GM23338 (cell line): Measurements from ENCODE around the gene VENTX. TPM values are rescaled to one million over a fixed set of nuclear protein-coding genes. Genes with fewer than 3 reads are reported as not detected.

ENCODE experiments used
- CREB1 ChIP-seq: fragments of 250-450 bp; sonication (Bioruptor Pico); IDR thresholded peaks from 2 replicates; pipeline ENCODE4 v1.5.0; 2020; ENCODE audit warnings: low read depth, mild to moderate bottlenecking, moderate library complexity
- EZH2phosphoT487 ChIP-seq: fragments of 200-600 bp; sonication (generic); IDR thresholded peaks from one replicate; pipeline ENCODE4 v1.8.1; 2018; ENCODE audit warnings: antibody characterized with exemption; ENCODE audit not compliant: unreplicated experiment
- POLR2AphosphoS5 ChIP-seq: IDR thresholded peaks from 2 replicates; pipeline ENCODE4 v1.6.1; 2016; ENCODE audit warnings: antibody characterized with exemption, low read depth
- STAT1 ChIP-seq: IDR thresholded peaks from one replicate; pipeline ENCODE4 v1.6.1; 2016; ENCODE audit warnings: antibody characterized with exemption; ENCODE audit not compliant: unreplicated experiment
- ZNF114 ChIP-seq: fragments of 250-450 bp; sonication (Bioruptor Pico); IDR thresholded peaks from 2 replicates; pipeline ENCODE4 v1.5.0; 2020; ENCODE audit warnings: mild to moderate bottlenecking, moderate library complexity
- ZNF331 ChIP-seq: fragments of 250-450 bp; sonication (Bioruptor Pico); IDR thresholded peaks from 2 replicates; pipeline ENCODE4 v1.5.0; 2020; ENCODE audit warnings: low read depth, mild to moderate bottlenecking, moderate library complexity
- polyA plus RNA-seq: library from polyadenylated mRNA; unstranded; fragments of >200 nt; fragmentation: Nextera tagmentation; extraction: Ambion mirVana; gene quantifications from 2 replicates; pipeline ENCODE4 v1.2.1, GENCODE V29; 2016
- total RNA-seq: library from RNA; depleted of rRNA; stranded (reverse); fragments of >200 nt; shearing (Covaris generic); gene quantifications from 2 replicates; pipeline ENCODE4 v1.2.3, GENCODE V29; 2014
- TF ChIP-seq, protein P1 (sequence below): fragments of 250-450 bp; sonication (Bioruptor Pico); IDR thresholded peaks from 2 replicates; pipeline ENCODE4 v1.5.0; 2020; ENCODE audit warnings: mild to moderate bottlenecking, moderate library complexity
- TF ChIP-seq, protein P2 (sequence below): IDR thresholded peaks from one replicate; pipeline ENCODE4 v1.6.1; 2018; ENCODE audit warnings: antibody characterized with exemption; ENCODE audit not compliant: unreplicated experiment
- TF ChIP-seq, protein P3 (sequence below), 2 experiments: fragments of 200-600 bp in 1 of 2; sonication (generic) in 1 of 2; conservative IDR thresholded peaks; 2 replicates each; pipeline versions ENCODE4 v1.5.1 to v1.6.1; 2016 to 2017; ENCODE audit warnings: antibody characterized with exemption in 2 of 2, low read depth in 2 of 2, mild to moderate bottlenecking in 2 of 2, moderate library complexity in 1 of 2

VENTX gene
- total and polyA plus RNA-seq, 2 experiments from 2014 or later, result 4.8 to 8.1 TPM

DNA sequence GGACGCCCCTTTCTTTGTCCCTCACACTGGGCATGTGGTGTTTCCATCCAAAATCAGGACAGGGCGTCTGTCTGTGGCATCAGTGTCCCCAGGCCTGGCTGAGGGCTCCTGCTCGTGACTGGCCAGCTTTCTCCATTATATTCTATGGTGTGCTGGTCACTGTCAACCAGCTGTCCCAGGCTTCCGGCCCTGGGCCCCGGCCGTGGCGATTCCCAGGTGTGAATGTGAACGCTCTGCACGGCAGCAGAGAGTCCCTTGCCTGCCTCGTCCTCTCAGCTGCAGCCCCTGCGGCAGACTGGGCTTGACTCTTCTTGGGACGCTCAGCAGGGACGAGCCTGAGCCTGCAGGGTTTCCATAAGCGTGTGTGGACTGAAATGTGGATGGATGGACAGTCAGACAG, 13.6 kb upstream of the VENTX start (continued):
- TF ChIP-seq, protein P1, sequence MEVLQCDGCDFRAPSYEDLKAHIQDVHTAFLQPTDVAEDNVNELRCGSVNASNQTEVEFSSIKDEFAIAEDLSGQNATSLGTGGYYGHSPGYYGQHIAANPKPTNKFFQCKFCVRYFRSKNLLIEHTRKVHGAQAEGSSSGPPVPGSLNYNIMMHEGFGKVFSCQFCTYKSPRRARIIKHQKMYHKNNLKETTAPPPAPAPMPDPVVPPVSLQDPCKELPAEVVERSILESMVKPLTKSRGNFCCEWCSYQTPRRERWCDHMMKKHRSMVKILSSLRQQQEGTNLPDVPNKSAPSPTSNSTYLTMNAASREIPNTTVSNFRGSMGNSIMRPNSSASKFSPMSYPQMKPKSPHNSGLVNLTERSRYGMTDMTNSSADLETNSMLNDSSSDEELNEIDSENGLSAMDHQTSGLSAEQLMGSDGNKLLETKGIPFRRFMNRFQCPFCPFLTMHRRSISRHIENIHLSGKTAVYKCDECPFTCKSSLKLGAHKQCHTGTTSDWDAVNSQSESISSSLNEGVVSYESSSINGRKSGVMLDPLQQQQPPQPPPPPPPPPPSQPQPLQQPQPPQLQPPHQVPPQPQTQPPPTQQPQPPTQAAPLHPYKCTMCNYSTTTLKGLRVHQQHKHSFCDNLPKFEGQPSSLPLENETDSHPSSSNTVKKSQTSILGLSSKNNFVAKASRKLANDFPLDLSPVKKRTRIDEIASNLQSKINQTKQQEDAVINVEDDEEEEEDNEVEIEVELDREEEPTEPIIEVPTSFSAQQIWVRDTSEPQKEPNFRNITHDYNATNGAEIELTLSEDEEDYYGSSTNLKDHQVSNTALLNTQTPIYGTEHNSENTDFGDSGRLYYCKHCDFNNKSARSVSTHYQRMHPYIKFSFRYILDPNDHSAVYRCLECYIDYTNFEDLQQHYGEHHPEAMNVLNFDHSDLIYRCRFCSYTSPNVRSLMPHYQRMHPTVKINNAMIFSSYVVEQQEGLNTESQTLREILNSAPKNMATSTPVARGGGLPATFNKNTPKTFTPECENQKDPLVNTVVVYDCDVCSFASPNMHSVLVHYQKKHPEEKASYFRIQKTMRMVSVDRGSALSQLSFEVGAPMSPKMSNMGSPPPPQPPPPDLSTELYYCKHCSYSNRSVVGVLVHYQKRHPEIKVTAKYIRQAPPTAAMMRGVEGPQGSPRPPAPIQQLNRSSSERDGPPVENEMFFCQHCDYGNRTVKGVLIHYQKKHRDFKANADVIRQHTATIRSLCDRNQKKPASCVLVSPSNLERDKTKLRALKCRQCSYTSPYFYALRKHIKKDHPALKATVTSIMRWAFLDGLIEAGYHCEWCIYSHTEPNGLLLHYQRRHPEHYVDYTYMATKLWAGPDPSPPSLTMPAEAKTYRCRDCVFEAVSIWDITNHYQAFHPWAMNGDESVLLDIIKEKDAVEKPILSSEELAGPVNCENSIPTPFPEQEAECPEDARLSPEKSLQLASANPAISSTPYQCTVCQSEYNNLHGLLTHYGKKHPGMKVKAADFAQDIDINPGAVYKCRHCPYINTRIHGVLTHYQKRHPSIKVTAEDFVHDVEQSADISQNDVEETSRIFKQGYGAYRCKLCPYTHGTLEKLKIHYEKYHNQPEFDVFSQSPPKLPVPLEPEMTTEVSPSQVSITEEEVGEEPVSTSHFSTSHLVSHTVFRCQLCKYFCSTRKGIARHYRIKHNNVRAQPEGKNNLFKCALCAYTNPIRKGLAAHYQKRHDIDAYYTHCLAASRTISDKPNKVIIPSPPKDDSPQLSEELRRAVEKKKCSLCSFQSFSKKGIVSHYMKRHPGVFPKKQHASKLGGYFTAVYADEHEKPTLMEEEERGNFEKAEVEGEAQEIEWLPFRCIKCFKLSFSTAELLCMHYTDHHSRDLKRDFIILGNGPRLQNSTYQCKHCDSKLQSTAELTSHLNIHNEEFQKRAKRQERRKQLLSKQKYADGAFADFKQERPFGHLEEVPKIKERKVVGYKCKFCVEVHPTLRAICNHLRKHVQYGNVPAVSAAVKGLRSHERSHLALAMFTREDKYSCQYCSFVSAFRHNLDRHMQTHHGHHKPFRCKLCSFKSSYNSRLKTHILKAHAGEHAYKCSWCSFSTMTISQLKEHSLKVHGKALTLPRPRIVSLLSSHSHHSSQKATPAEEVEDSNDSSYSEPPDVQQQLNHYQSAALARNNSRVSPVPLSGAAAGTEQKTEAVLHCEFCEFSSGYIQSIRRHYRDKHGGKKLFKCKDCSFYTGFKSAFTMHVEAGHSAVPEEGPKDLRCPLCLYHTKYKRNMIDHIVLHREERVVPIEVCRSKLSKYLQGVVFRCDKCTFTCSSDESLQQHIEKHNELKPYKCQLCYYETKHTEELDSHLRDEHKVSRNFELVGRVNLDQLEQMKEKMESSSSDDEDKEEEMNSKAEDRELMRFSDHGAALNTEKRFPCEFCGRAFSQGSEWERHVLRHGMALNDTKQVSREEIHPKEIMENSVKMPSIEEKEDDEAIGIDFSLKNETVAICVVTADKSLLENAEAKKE (CRISPR knock-in tag), result no peak
- TF ChIP-seq ZNF114 (CRISPR knock-in tag) (no peak), CREB1 (no peak), EZH2phosphoT487 (no peak), STAT1 (no peak), POLR2AphosphoS5 (no peak), ZNF331 (CRISPR knock-in tag) (no peak)
- TF ChIP-seq, protein P2, sequence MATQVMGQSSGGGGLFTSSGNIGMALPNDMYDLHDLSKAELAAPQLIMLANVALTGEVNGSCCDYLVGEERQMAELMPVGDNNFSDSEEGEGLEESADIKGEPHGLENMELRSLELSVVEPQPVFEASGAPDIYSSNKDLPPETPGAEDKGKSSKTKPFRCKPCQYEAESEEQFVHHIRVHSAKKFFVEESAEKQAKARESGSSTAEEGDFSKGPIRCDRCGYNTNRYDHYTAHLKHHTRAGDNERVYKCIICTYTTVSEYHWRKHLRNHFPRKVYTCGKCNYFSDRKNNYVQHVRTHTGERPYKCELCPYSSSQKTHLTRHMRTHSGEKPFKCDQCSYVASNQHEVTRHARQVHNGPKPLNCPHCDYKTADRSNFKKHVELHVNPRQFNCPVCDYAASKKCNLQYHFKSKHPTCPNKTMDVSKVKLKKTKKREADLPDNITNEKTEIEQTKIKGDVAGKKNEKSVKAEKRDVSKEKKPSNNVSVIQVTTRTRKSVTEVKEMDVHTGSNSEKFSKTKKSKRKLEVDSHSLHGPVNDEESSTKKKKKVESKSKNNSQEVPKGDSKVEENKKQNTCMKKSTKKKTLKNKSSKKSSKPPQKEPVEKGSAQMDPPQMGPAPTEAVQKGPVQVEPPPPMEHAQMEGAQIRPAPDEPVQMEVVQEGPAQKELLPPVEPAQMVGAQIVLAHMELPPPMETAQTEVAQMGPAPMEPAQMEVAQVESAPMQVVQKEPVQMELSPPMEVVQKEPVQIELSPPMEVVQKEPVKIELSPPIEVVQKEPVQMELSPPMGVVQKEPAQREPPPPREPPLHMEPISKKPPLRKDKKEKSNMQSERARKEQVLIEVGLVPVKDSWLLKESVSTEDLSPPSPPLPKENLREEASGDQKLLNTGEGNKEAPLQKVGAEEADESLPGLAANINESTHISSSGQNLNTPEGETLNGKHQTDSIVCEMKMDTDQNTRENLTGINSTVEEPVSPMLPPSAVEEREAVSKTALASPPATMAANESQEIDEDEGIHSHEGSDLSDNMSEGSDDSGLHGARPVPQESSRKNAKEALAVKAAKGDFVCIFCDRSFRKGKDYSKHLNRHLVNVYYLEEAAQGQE, result no peak
- TF ChIP-seq, protein P3, sequence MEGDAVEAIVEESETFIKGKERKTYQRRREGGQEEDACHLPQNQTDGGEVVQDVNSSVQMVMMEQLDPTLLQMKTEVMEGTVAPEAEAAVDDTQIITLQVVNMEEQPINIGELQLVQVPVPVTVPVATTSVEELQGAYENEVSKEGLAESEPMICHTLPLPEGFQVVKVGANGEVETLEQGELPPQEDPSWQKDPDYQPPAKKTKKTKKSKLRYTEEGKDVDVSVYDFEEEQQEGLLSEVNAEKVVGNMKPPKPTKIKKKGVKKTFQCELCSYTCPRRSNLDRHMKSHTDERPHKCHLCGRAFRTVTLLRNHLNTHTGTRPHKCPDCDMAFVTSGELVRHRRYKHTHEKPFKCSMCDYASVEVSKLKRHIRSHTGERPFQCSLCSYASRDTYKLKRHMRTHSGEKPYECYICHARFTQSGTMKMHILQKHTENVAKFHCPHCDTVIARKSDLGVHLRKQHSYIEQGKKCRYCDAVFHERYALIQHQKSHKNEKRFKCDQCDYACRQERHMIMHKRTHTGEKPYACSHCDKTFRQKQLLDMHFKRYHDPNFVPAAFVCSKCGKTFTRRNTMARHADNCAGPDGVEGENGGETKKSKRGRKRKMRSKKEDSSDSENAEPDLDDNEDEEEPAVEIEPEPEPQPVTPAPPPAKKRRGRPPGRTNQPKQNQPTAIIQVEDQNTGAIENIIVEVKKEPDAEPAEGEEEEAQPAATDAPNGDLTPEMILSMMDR (conservative IDR thresholded peaks at IDR 0.05; ENCODE audit: low read depth in 2 of 2), result no peak
